ENCODE results near the gene PNPLA3. TPM values are rescaled to one million over a fixed set of nuclear protein-coding genes. Genes with fewer than 3 reads are reported as not detected.

Gene PNPLA3
- polyA plus RNA-seq, 1 donor (not counting 4 experiments of a cell fraction or from before 2014, with no cell fraction given), result 12.0 TPM

DNA sequence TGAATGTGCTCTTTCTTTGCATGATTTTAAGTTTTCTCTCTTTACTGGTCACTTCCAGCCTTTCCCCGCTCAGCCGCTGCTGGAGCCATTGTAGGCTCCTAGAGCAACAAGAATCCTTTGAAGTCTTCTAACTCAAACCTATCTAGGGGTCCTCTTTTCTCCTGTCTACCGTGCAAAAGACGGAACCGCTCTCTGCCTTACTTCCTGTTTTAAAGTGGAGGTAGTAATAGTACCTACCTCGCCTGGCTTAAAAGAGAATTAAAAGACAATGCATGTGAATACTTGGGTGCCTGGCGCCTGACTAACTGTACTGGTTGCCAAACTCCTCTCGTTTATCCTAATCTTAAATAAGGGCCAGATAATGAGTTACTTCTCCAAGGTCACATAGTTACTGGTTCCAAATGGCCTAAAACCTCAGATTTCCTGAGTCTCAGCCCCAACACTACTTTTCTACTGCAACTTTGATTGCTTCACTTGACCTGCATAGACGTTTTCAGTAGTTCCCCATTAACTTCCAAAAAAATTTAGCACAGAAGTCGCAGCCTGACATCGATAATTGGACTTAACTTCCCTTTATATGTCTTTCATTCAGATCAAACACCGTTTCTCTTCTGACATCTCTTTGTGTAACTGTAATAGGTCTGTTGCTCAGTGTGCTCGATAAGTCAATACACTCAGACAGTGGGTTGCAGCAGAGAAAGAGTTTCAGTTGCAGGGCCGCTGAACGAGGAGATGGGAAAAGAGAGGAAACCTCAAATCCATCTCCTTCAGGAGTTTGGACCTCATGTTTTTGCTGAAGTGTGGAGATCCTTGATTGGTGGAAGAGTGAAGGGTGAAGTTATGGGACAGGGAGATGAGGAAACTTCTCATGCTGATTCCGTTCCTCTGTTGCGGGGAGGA, 32.5 kb downstream of the PNPLA3 start:
- Histone ChIP-seq H3K4me3 (ENCODE audit: control insufficient read depth in 2 of 3, extremely low read depth in 1 of 3, insufficient read depth in 2 of 3, low read depth in 1 of 3, low read length in 3 of 3) (peak overlapping the region; percentile 70 to 94 (median 83)), H3K9ac (ENCODE audit: control insufficient read depth, extremely low read depth, insufficient read depth, low read length) (peak overlapping the region; percentile 82), H3K27me3 (ENCODE audit: control insufficient read depth, extremely low read depth, insufficient read depth, low read length) (no peaks in the 10 kb centered on the region), H3K36me3 (ENCODE audit: control insufficient read depth in 2 of 2, extremely low read depth in 1 of 2, insufficient read depth in 2 of 2, low read length in 2 of 2) (no peaks in the 10 kb centered on the region), H3K9me1 (ENCODE audit: control insufficient read depth, extremely low read depth, insufficient read depth, low read length) (no peaks in the 10 kb centered on the region), H3K79me2 (ENCODE audit: control insufficient read depth, insufficient read depth, low read length) (peaks cover 43% of the 10 kb centered on the region), H3K9me3 (ENCODE audit: control insufficient read depth, low read depth, low read length) (no peaks in the 10 kb centered on the region), H2AFZ (ENCODE audit: control insufficient read depth, low read length) (peak overlapping the region; percentile 92), H3K4me1 (ENCODE audit: control insufficient read depth, extremely low read depth, insufficient read depth, low read length) (peaks cover 18% of the 10 kb centered on the region), H3K27ac (ENCODE audit: control insufficient read depth, insufficient read depth, low read length) (peak overlapping the region; percentile 67), H4K20me1 (ENCODE audit: control insufficient read depth, extremely low read depth, insufficient read depth, low read length) (no peaks in the 10 kb centered on the region), H3K4me2 (ENCODE audit: control insufficient read depth, extremely low read depth, insufficient read depth, low read depth, low read length) (peak overlapping the region; percentile 78)
- dilution Hi-C loops (cut with MboI; ENCODE audit: extremely low pct_ligation_motif_present, low sequenced_read_pairs), result no loop called here
- no peak for TF ChIP-seq EZH2 (IDR thresholded peaks at IDR 0.05; ENCODE audit: low read length)
- TF ChIP-seq, protein P1, sequence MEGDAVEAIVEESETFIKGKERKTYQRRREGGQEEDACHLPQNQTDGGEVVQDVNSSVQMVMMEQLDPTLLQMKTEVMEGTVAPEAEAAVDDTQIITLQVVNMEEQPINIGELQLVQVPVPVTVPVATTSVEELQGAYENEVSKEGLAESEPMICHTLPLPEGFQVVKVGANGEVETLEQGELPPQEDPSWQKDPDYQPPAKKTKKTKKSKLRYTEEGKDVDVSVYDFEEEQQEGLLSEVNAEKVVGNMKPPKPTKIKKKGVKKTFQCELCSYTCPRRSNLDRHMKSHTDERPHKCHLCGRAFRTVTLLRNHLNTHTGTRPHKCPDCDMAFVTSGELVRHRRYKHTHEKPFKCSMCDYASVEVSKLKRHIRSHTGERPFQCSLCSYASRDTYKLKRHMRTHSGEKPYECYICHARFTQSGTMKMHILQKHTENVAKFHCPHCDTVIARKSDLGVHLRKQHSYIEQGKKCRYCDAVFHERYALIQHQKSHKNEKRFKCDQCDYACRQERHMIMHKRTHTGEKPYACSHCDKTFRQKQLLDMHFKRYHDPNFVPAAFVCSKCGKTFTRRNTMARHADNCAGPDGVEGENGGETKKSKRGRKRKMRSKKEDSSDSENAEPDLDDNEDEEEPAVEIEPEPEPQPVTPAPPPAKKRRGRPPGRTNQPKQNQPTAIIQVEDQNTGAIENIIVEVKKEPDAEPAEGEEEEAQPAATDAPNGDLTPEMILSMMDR (optimal IDR thresholded peaks at IDR 0.05 in 1 of 3, IDR thresholded peaks at IDR 0.05 in 1 of 3, conservative IDR thresholded peaks at IDR 0.05 in 1 of 3; ENCODE audit: extremely low read depth in 1 of 3, insufficient read depth in 2 of 3, low read length in 3 of 3), result no peak
- DNase-seq (ENCODE audit: low read depth, low spot score) (no peak), FAIRE-seq (peak; percentile 52)

DNA sequence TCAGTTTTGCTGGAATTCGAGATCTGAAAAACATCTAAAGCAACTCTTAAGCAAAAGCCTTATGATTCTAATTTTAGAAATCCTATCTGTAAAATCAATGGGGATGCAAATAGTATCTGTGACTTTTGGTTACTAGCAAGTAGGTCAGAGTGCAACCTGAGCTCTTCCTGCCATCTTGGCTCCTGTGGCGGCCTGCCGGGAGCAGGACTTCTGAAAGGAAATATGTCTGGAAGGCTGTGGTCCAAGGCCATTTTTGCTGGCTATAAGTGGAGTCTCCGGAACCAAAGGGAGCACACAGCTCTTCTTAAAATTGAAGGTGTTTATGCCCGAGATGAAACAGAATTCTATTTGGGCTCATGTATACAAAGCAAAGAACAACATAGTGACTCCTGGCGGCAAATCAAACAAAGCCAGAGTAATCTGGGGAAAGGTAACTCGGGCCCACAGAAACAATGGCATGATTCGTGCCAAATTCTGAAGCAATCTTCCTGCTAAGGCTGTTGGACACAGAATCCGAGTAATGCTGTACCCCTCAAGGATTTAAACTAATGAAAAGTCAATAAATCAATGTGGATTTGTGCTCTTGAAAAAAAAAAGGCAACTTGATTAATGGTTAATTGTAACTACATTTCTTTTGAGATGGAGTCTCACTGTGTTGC, 33.3 kb downstream of the PNPLA3 start:
- H3K79me2 ChIP-seq (ENCODE audit: control insufficient read depth, insufficient read depth, low read length), result peaks cover 48% of the 10 kb centered on the region
- dilution Hi-C loops (cut with MboI; ENCODE audit: extremely low pct_ligation_motif_present, low sequenced_read_pairs), result no loop called here

More for the DNA sequence above, 33.3 kb downstream of the PNPLA3 start:
- Histone ChIP-seq H3K9ac (ENCODE audit: control insufficient read depth, extremely low read depth, insufficient read depth, low read length) (no peak overlapping the region), H3K9me1 (ENCODE audit: control insufficient read depth, extremely low read depth, insufficient read depth, low read length) (no peaks in the 10 kb centered on the region), H3K4me2 (ENCODE audit: control insufficient read depth, extremely low read depth, insufficient read depth, low read depth, low read length) (peak overlapping the region; percentile 78), H3K36me3 (ENCODE audit: control insufficient read depth in 2 of 2, extremely low read depth in 1 of 2, insufficient read depth in 2 of 2, low read length in 2 of 2) (no peaks in the 10 kb centered on the region), H3K27ac (ENCODE audit: control insufficient read depth, insufficient read depth, low read length) (no peak overlapping the region), H3K9me3 (ENCODE audit: control insufficient read depth, low read depth, low read length) (no peaks in the 10 kb centered on the region), H3K4me1 (ENCODE audit: control insufficient read depth, extremely low read depth, insufficient read depth, low read length) (peaks cover 18% of the 10 kb centered on the region), H3K4me3 (ENCODE audit: control insufficient read depth in 2 of 3, extremely low read depth in 1 of 3, insufficient read depth in 2 of 3, low read depth in 1 of 3, low read length in 3 of 3) (peak overlapping the region in 1 of 3 experiments; percentile 83), H4K20me1 (ENCODE audit: control insufficient read depth, extremely low read depth, insufficient read depth, low read length) (no peaks in the 10 kb centered on the region), H3K27me3 (ENCODE audit: control insufficient read depth, extremely low read depth, insufficient read depth, low read length) (no peaks in the 10 kb centered on the region), H2AFZ (ENCODE audit: control insufficient read depth, low read length) (no peak overlapping the region)
- no peak for FAIRE-seq
- TF ChIP-seq EZH2 (IDR thresholded peaks at IDR 0.05; ENCODE audit: low read length), result no peak
- TF ChIP-seq, protein P1 (optimal IDR thresholded peaks at IDR 0.05 in 1 of 3, IDR thresholded peaks at IDR 0.05 in 1 of 3, conservative IDR thresholded peaks at IDR 0.05 in 1 of 3; ENCODE audit: extremely low read depth in 1 of 3, insufficient read depth in 2 of 3, low read length in 3 of 3), result no peak
- DNase-seq (ENCODE audit: low read depth, low spot score), result no peak

Measured in keratinocyte (primary cell).